GM23338 (cell line): ENCODE results near the gene ZNF282.

Experiments used
- CREB1 ChIP-seq: fragments of 250-450 bp; sonication (Bioruptor Pico); IDR thresholded peaks from 2 replicates; pipeline ENCODE4 v1.5.0; 2020; ENCODE audit warnings: low read depth, mild to moderate bottlenecking, moderate library complexity
- CTCF ChIP-seq, 2 experiments: fragments of 200-600 bp in 1 of 2; sonication (generic) in 1 of 2; conservative IDR thresholded peaks; 2 replicates each; pipeline versions ENCODE4 v1.5.1 to v1.6.1; 2016 to 2017; ENCODE audit warnings: antibody characterized with exemption in 2 of 2, low read depth in 2 of 2, mild to moderate bottlenecking in 2 of 2, moderate library complexity in 1 of 2
- EZH2 ChIP-seq: fragments of 200-600 bp; sonication (generic); IDR thresholded peaks from one replicate; pipeline ENCODE4 v1.8.0; 2017; ENCODE audit warnings: antibody characterized with exemption, mild to moderate bottlenecking, low read depth; ENCODE audit not compliant: unreplicated experiment
- JUNB ChIP-seq: IDR thresholded peaks from one replicate; pipeline ENCODE4 v1.6.1; 2016; ENCODE audit warnings: antibody characterized with exemption; ENCODE audit not compliant: unreplicated experiment
- NANOG ChIP-seq: IDR thresholded peaks from 2 replicates; pipeline ENCODE4 v1.6.1; 2016; ENCODE audit warnings: antibody characterized with exemption, borderline replicate concordance
- POLR2AphosphoS5 ChIP-seq: IDR thresholded peaks from 2 replicates; pipeline ENCODE4 v1.6.1; 2016; ENCODE audit warnings: antibody characterized with exemption, low read depth

GRCh38 chr7:149232362-149232761 is 37.0 kb downstream of the ZNF282 start:
- TF ChIP-seq CTCF (conservative IDR thresholded peaks at IDR 0.05; ENCODE audit: low read depth in 2 of 2), result no peak
- no peak for TF ChIP-seq POLR2AphosphoS5
- TF ChIP-seq JUNB, result no peak
- TF ChIP-seq CREB1 (CRISPR knock-in tag), result no peak
- no peak for TF ChIP-seq EZH2
- TF ChIP-seq NANOG, result no peak
